Tibial nerve (tissue), 3 donors: ENCODE data around the gene SLC25A45.

Experiments
- POLR2A ChIP-seq, 2 donors: fragments of 450-650 bp; IDR thresholded peaks; one replicate each; pipeline ENCODE4 v1.6.1; 2017; ENCODE audit warnings: antibody characterized with exemption in 2 of 2, mild to moderate bottlenecking in 2 of 2, moderate library complexity in 2 of 2
- TF ChIP-seq, protein P1 (sequence below), 5 experiments: fragments of 200-600 bp in 3 of 5; fragments of 450-650 bp in 2 of 5; sonication (generic) in 3 of 5; IDR thresholded peaks; one replicate each; pipeline ENCODE4 v1.5.1; 2016 to 2019; ENCODE audit warnings: antibody characterized with exemption in 5 of 5, mild to moderate bottlenecking in 3 of 5, moderate library complexity in 2 of 5

DNA sequence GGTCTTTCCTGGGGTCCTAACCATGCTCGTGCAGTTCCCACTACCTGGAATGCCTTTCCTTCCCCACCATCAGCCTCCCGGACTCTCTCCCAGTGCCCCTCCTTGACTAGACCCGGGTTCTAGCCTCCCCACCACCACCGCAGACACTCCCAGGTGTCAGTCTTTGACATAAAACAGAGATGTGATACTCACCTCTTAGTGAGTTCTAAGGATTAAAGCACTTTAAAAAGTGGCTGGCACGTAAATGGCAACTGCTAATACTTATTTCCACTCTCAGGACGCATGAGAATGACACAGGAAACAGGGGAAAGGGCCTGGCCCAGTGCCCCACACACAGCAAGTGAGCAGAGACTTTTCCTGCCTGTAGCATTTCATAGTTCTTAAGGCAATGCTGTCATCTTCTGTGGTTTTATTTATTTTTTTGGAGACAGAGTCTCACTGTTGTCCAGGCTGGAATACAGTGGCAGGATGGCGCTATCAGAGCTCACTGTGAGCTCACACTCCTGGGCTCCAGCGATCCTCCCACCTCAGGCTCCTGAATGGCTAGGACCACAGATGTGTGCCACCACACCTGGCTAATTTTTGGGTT is 1.9 kb upstream of the SLC25A45 start:
- TF ChIP-seq, protein P1, sequence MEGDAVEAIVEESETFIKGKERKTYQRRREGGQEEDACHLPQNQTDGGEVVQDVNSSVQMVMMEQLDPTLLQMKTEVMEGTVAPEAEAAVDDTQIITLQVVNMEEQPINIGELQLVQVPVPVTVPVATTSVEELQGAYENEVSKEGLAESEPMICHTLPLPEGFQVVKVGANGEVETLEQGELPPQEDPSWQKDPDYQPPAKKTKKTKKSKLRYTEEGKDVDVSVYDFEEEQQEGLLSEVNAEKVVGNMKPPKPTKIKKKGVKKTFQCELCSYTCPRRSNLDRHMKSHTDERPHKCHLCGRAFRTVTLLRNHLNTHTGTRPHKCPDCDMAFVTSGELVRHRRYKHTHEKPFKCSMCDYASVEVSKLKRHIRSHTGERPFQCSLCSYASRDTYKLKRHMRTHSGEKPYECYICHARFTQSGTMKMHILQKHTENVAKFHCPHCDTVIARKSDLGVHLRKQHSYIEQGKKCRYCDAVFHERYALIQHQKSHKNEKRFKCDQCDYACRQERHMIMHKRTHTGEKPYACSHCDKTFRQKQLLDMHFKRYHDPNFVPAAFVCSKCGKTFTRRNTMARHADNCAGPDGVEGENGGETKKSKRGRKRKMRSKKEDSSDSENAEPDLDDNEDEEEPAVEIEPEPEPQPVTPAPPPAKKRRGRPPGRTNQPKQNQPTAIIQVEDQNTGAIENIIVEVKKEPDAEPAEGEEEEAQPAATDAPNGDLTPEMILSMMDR (IDR thresholded peaks at IDR 0.05) = no peak
- no peak for TF ChIP-seq POLR2A (IDR thresholded peaks at IDR 0.05)
